ENCODE data around the gene KIAA1217. TPM values are rescaled to one million over a fixed set of nuclear protein-coding genes. Genes with fewer than 3 reads are reported as not detected.

Gene KIAA1217
- total RNA-seq, 2 donors from 2014 or later: 92.5 to 188 TPM

GRCh38 chr10:24238519-24239247 lies 29.7 kb downstream of the KIAA1217 start:
- Histone ChIP-seq H3K9me3 (no peaks in the 10 kb centered on the region), H3K4me1 (replicated peaks) (peaks cover 8% of the 10 kb centered on the region), H3K36me3 (no peaks in the 10 kb centered on the region), H3K27ac (peak overlapping the region; percentile 66 to 76), H3K4me3 (peak overlapping the region; percentile 16 to 34), H3K27me3 (replicated peaks; ENCODE audit: insufficient read depth) (no peaks in the 10 kb centered on the region)
- peak; percentile 50 for DNase-seq (ENCODE audit: low spot score)
- intact Hi-C loops (cut with DNase I): no loop called here
- TF ChIP-seq POLR2AphosphoS5 (IDR thresholded peaks at IDR 0.05) (no peak), CTCF (IDR thresholded peaks at IDR 0.05) (no peak), POLR2A (IDR thresholded peaks at IDR 0.05) (no peak)
- WGBS: 25% methylated on average over 13 of the region's 13 CpGs

GRCh38 chr10:24239289-24240040 lies 30.5 kb downstream of the KIAA1217 start:
- peak overlapping the region; percentile 16 to 34 for H3K4me3 ChIP-seq
- H3K4me1 ChIP-seq (replicated peaks): peaks cover 8% of the 10 kb centered on the region
- H3K27ac ChIP-seq: peak overlapping the region; percentile 66 to 76

GRCh38 chr10:24240041-24240751 lies 31.3 kb downstream of the KIAA1217 start:
- Histone ChIP-seq H3K27ac (peak overlapping the region; percentile 66 to 76), H3K4me1 (replicated peaks) (peaks cover 8% of the 10 kb centered on the region), H3K4me3 (peak overlapping the region; percentile 16 to 34), H3K36me3 (no peaks in the 10 kb centered on the region), H3K9me3 (no peaks in the 10 kb centered on the region), H3K27me3 (replicated peaks; ENCODE audit: insufficient read depth) (no peaks in the 10 kb centered on the region)
- intact Hi-C loops (cut with DNase I): no loop called here
- TF ChIP-seq POLR2AphosphoS5 (IDR thresholded peaks at IDR 0.05) (peak; percentile 27), CTCF (IDR thresholded peaks at IDR 0.05) (no peak), POLR2A (IDR thresholded peaks at IDR 0.05) (no peak)
- DNase-seq (ENCODE audit: low spot score): peak; percentile 46
- 26% methylated on average over 8 of the region's 8 CpGs for WGBS

More at GRCh38 chr10:24239289-24240040, 30.5 kb downstream of the KIAA1217 start:
- no peaks in the 10 kb centered on the region for H3K27me3 ChIP-seq (replicated peaks; ENCODE audit: insufficient read depth)
- H3K9me3 ChIP-seq: no peaks in the 10 kb centered on the region
- intact Hi-C loops (cut with DNase I): no loop called here
- no peaks in the 10 kb centered on the region for H3K36me3 ChIP-seq
- TF ChIP-seq POLR2AphosphoS5 (IDR thresholded peaks at IDR 0.05): no peak
- 33% methylated on average over 10 of the region's 10 CpGs for WGBS
- DNase-seq (ENCODE audit: low spot score): no peak

GRCh38 chr10:24241536-24242040 lies 32.6 kb downstream of the KIAA1217 start:
- Histone ChIP-seq H3K9me3 (no peaks in the 10 kb centered on the region), H3K27ac (peak overlapping the region; percentile 66 to 76), H3K36me3 (no peaks in the 10 kb centered on the region), H3K4me3 (peak overlapping the region in 1 of 2 donors; percentile 34), H3K4me1 (replicated peaks) (peaks cover 8% of the 10 kb centered on the region), H3K27me3 (replicated peaks; ENCODE audit: insufficient read depth) (no peaks in the 10 kb centered on the region)
- no peak for DNase-seq (ENCODE audit: low spot score)
- TF ChIP-seq POLR2A (IDR thresholded peaks at IDR 0.05): no peak
- no peak for TF ChIP-seq POLR2AphosphoS5 (IDR thresholded peaks at IDR 0.05)
- TF ChIP-seq CTCF (IDR thresholded peaks at IDR 0.05): no peak
- WGBS: 46% methylated on average over 5 of the region's 5 CpGs
- intact Hi-C loops (cut with DNase I): no loop called here

- Histone ChIP-seq H3K4me3 (no peak overlapping the region), H3K36me3 (no peaks in the 10 kb centered on the region), H3K27me3 (replicated peaks; ENCODE audit: insufficient read depth) (no peaks in the 10 kb centered on the region), H3K27ac (no peak overlapping the region), H3K4me1 (replicated peaks) (no peaks in the 10 kb centered on the region), H3K9me3 (no peaks in the 10 kb centered on the region)
- no peak for DNase-seq (ENCODE audit: low spot score)
- WGBS: 64% methylated on average over 4 of the region's 4 CpGs
- intact Hi-C loops (cut with DNase I): no loop called here
- TF ChIP-seq POLR2A (IDR thresholded peaks at IDR 0.05) (no peak), POLR2AphosphoS5 (IDR thresholded peaks at IDR 0.05) (no peak), CTCF (IDR thresholded peaks at IDR 0.05) (no peak)
These were observed 33.6 kb downstream of the KIAA1217 start for GRCh38 chr10:24242562-24242961.

Measured in prostate gland (tissue), 2 donors.